Measurements from ENCODE around the gene HIVEP3. TPM values are rescaled to one million over a fixed set of nuclear protein-coding genes. Genes with fewer than 3 reads are reported as not detected.

HIVEP3 gene
- total RNA-seq, 1 experiment from 2014 or later, result 11.0 TPM

DNA sequence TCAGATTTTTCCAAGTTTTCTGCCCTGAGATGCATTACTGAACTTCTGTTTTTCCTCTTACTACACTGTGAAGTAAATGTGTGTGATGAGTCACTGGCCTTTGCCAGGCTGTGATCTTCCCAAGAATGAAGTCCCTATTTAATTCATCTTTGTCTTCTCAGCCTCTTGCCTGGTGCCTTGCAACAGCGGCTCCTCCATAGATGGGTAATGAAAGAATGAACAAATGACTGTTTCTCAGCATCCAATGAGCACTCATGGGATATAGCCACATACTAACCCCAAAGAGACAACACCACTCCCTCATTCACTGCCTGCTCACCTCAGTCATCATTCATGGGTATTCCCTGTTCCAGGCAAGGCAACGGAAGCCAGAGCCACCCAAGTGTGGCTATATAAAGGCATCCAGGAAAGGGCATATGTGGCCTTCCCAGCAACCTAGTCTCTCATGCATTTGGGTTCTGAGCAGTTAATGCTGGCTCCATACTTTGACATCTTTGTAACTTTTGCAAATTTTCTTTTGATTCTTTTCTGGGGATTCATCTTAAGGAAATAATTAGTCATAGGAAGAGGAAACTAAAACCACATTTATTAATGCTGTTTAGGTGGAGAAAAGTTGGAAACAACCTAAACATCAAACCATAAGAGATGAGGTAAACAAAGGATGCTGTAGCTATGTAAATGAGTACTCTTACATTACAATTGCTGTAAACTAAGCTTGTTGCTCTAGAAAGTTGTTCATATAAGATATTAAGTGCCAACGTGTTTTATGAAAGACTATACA, 71.9 kb downstream of the HIVEP3 start:
- H2AFZ ChIP-seq, result no peak overlapping the region
- H3K36me3 ChIP-seq (ENCODE audit: low read depth), result no peaks in the 10 kb centered on the region
- peaks cover 76% of the 10 kb centered on the region for H3K4me1 ChIP-seq (replicated peaks; ENCODE audit: insufficient read depth)
- no TSS peak for BruUV-seq (replicated peaks)
- H3K27me3 ChIP-seq (ENCODE audit: insufficient read depth, low read depth), result no peaks in the 10 kb centered on the region
- intact Hi-C loops (cut with micrococcal nuclease; ENCODE audit: unreplicated experiment), result no loop called here
- no peak overlapping the region for H3K4me2 ChIP-seq
- H3K9me3 ChIP-seq (ENCODE audit: insufficient read depth, low read depth), result no peaks in the 10 kb centered on the region
- peaks cover 19% of the 10 kb centered on the region; the same call in 1 of the 2 replicates for H3K79me2 ChIP-seq (ENCODE audit: low read depth)
- no peaks in the 10 kb centered on the region for H3K9me2 ChIP-seq (ENCODE audit: insufficient read depth)
- DNase-seq, result no peak
- peaks cover 26% of the 10 kb centered on the region for H3F3A ChIP-seq (ENCODE audit: insufficient read depth, low read depth)
- no peak overlapping the region for H3K27ac ChIP-seq
- POLR2A ChIA-PET (ENCODE audit: unreplicated experiment), result no interaction called here
- CTCF ChIA-PET, result no interaction called here
- TF ChIP-seq EZH2 (IDR thresholded peaks at IDR 0.05; ENCODE audit: low read depth) (no peak), CTCF (conservative IDR thresholded peaks at IDR 0.05) (no peak)
- no peaks in the 10 kb centered on the region for H4K20me1 ChIP-seq (ENCODE audit: insufficient read depth)
- H3K4me3 ChIP-seq, result no peak overlapping the region

- H3K27me3 ChIP-seq (ENCODE audit: insufficient read depth, low read depth), result no peaks in the 10 kb centered on the region
- no peaks in the 10 kb centered on the region for H4K20me1 ChIP-seq (ENCODE audit: insufficient read depth)
- ChIA-PET CTCF (no interaction called here), POLR2A (ENCODE audit: unreplicated experiment) (no interaction called here)
- H3K36me3 ChIP-seq (ENCODE audit: low read depth), result no peaks in the 10 kb centered on the region
- H3K9me2 ChIP-seq (ENCODE audit: insufficient read depth), result no peaks in the 10 kb centered on the region
- H3K79me2 ChIP-seq (ENCODE audit: low read depth), result peaks cover 7% of the 10 kb centered on the region; the same call in 1 of the 2 replicates
- TF ChIP-seq CTCF (conservative IDR thresholded peaks at IDR 0.05), result no peak
- TF ChIP-seq EZH2 (IDR thresholded peaks at IDR 0.05; ENCODE audit: low read depth), result no peak
- no peak overlapping the region for H3K4me2 ChIP-seq
- no peak overlapping the region for H3K27ac ChIP-seq
- no TSS peak for BruUV-seq (replicated peaks)
- peaks cover 21% of the 10 kb centered on the region for H3F3A ChIP-seq (ENCODE audit: insufficient read depth, low read depth)
- peaks cover 76% of the 10 kb centered on the region for H3K4me1 ChIP-seq (replicated peaks; ENCODE audit: insufficient read depth)
- no peak overlapping the region for H2AFZ ChIP-seq
- no peak for DNase-seq
- intact Hi-C loops (cut with micrococcal nuclease; ENCODE audit: unreplicated experiment), result no loop called here
- no peak overlapping the region for H3K4me3 ChIP-seq
- H3K9me3 ChIP-seq (ENCODE audit: insufficient read depth, low read depth), result no peaks in the 10 kb centered on the region
These were observed 73.9 kb downstream of the HIVEP3 start for GRCh38 chr1:41844781-41845272.

DNA sequence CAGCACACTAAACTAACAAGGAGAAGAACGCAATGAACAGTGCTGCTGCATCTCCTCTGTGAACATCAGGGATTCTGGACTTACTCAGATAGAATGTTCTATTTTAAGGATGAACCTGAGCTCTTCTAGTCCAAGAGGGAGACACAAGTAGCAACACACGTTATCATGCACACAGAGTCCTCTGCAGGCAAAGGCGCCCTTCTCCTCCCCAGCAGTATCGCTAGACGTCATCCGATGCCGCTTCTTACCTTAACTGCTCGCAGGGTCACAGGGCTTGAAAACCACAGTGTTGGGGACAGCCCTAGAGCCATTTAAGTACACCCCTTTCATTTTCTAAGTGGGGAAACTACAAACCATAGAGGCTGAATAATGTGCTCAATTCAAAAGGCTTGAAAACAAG, 74.5 kb downstream of the HIVEP3 start:
- Histone ChIP-seq H3K79me2 (ENCODE audit: low read depth) (peaks cover 1% of the 10 kb centered on the region; the same call in 1 of the 2 replicates), H3K9me3 (ENCODE audit: insufficient read depth, low read depth) (no peaks in the 10 kb centered on the region), H3K4me3 (no peak overlapping the region), H2AFZ (no peak overlapping the region), H3K4me2 (no peak overlapping the region), H3K4me1 (replicated peaks; ENCODE audit: insufficient read depth) (peaks cover 70% of the 10 kb centered on the region), H3K36me3 (ENCODE audit: low read depth) (no peaks in the 10 kb centered on the region), H3K27me3 (ENCODE audit: insufficient read depth, low read depth) (no peaks in the 10 kb centered on the region), H3F3A (ENCODE audit: insufficient read depth, low read depth) (peaks cover 18% of the 10 kb centered on the region), H4K20me1 (ENCODE audit: insufficient read depth) (no peaks in the 10 kb centered on the region), H3K9me2 (ENCODE audit: insufficient read depth) (no peaks in the 10 kb centered on the region), H3K27ac (no peak overlapping the region)
- TF ChIP-seq CTCF (conservative IDR thresholded peaks at IDR 0.05) (no peak), EZH2 (IDR thresholded peaks at IDR 0.05; ENCODE audit: low read depth) (no peak)
- no peak for DNase-seq
- ChIA-PET CTCF (no interaction called here), POLR2A (ENCODE audit: unreplicated experiment) (no interaction called here)
- no TSS peak for BruUV-seq (replicated peaks)
- intact Hi-C loops (cut with micrococcal nuclease; ENCODE audit: unreplicated experiment), result no loop called here
